ENCODE data around the gene NTSR2.

Gene NTSR2

GRCh38 chr2:11697103-11697871 is 27.3 kb upstream of the NTSR2 start:
- peak; percentile 53 for DNase-seq (ENCODE audit: low spot score)
- H3K27ac ChIP-seq = peak overlapping the region; percentile 73
- ChIA-PET POLR2A (ENCODE audit: low non-redundant PET) (no interaction called here), CTCF (interaction anchor here (0.6 to 1.3 kb wide), 2 partner anchors 82 to 956 kb away, joined by 4 read pairs; no protein-coding TSS in a partner anchor)
- no peak for TF ChIP-seq CTCF (conservative IDR thresholded peaks at IDR 0.05; ENCODE audit: low read depth)

DNA sequence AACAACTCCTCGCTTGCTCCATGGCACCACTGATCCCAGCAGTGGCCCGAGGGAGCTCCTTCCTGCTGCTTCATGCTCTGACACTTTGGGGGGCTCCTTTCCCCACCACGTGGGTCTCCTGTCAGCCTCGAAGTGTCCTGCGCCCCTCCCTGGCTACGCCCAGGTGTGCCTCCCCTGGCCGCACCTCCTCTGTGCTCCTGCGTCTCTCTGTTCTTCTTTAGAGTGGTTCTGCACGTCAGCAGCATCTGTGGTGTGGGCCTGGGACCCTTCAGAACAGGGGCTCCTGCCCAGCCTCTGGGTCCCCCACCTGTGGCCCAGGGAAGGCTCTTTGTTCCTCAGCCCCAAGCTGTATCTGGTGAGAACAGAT is 26.7 kb upstream of the NTSR2 start:
- peak overlapping the region; percentile 73 for H3K27ac ChIP-seq
- ChIA-PET CTCF (interaction anchor here (0.6 kb wide), 1 partner anchor 957 kb away, joined by 4 read pairs; no protein-coding TSS in a partner anchor), POLR2A (ENCODE audit: low non-redundant PET) (no interaction called here)
- no peak for DNase-seq (ENCODE audit: low spot score)
- TF ChIP-seq CTCF (conservative IDR thresholded peaks at IDR 0.05; ENCODE audit: low read depth) = no peak

GRCh38 chr2:11695576-11695975 is 25.6 kb upstream of the NTSR2 start:
- no peak for TF ChIP-seq CTCF (conservative IDR thresholded peaks at IDR 0.05; ENCODE audit: low read depth)
- no peak overlapping the region for H3K27ac ChIP-seq
- no peak for DNase-seq (ENCODE audit: low spot score)
- ChIA-PET CTCF (interaction anchor here (0.6 kb wide), 1 partner anchor 61 kb away, joined by 3 read pairs; no protein-coding TSS in a partner anchor), POLR2A (ENCODE audit: low non-redundant PET) (no interaction called here)

DNA sequence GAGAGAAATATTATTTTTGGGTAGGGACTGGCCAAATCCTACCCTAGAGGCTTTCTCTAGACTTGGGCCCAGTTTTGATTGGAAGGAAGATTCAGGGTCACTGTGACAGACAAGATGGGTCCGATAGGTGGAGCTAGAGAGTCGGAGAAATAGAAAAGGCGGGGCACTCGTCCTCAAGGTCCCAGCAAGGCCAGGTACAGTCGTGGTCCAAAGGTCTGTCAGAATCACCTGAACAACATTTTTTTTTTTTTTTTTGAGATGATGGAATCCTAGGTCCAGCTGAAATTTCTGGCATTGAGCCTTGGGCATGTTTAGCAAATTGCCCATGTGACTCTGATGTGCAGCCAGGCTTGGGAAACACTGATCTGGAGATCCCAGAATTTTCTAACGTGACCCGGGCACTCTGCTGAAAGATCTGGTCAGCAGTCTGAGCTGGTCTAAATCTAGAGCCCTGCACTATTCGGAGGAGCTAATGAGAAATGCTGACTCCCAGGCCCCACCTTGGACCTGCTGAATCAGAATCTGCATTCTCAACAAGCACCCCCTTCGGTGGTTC is 23.0 kb upstream of the NTSR2 start:
- no peak overlapping the region for H3K27ac ChIP-seq
- DNase-seq (ENCODE audit: low spot score) = peak; percentile 82
- ChIA-PET POLR2A (ENCODE audit: low non-redundant PET) (no interaction called here), CTCF (interaction anchor here (0.6 to 1.6 kb wide), 18 partner anchors 10 to 1699 kb away, joined by 3 to 9 read pairs (median 4); partner anchors contain the start of gene PDIA6)
- TF ChIP-seq CTCF (conservative IDR thresholded peaks at IDR 0.05; ENCODE audit: low read depth) = peak; percentile 90

DNA sequence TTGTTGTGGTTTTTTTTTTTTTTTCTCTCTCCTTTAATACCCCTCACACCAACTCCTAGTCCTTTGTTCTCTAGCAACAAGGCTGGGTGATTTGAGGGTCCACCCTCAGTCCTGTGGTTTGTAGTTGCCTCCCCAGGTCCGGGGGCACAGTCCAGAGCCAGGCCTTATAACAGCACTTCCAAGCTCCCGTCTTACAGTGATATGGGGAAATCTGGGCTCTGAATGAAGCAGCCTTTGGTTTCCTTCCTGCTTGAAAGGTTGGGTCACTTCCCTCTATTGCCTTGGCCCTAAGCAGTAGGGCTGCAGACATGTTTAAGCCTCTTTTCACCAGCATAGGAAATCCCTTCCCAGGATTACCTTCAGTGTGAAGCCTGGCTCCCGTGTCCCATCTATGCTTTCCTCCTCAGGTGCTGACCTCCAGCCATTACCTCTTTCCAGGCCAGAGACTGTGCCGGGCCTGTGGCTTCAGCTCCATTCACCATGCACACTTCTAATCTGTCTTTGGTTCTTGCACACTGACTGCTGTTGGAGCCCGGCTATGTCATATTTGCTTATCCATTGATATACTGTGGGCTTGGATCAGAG is 21.2 kb upstream of the NTSR2 start:
- DNase-seq (ENCODE audit: low spot score) = no peak
- CTCF ChIA-PET = interaction anchor here (0.6 kb wide), 1 partner anchor 87 kb away, joined by 3 read pairs; no protein-coding TSS in a partner anchor
- no peak for TF ChIP-seq CTCF (conservative IDR thresholded peaks at IDR 0.05; ENCODE audit: low read depth)
- no peak overlapping the region for H3K27ac ChIP-seq
- POLR2A ChIA-PET (ENCODE audit: low non-redundant PET) = no interaction called here

DNA sequence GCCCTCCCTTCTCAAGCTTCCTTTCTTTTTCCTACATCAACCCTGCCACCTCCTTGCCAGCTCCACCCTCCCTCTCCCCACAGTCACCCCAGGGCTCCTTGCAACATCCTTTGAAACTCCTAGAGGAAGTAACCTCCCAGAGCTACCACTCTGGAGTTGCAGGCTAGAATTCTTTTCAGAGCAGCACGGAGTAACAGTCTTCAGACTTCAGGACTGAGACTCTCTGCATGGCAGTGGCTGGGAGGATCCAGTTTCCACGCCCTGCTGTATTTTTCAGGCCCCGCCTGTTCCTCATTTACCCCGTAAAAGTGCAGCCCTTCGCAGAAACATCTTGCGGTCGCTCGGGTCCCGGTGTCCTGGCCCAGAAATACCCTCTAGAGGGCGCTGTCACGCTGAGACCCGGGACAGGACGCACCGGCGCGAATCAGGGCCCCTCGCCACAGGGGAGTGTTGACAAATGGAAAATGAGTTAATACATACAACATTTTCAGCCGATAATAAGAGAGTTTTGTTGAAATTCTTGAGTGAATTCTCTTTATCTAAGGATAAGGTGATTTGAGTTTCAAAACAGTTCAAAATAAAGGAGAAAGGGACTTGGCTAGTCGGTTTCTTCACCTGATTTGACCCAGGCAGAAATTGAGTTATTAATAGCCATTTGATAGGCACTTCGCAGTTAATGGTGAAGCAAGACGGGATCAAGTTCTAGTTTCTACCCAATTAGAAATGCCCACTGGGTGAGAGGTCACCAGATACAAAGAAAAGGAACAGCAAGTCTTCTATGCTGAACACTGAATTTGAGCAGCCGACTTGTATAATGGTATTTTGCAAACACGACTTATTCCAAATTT is 18.5 kb upstream of the NTSR2 start:
- peak; percentile 79 for DNase-seq (ENCODE audit: low spot score)
- peak overlapping the region; percentile 52 for H3K27ac ChIP-seq
- CTCF ChIA-PET = interaction anchor here (0.6 to 1.2 kb wide), 4 partner anchors 87 to 497 kb away, joined by 3 to 10 read pairs (median 3); no protein-coding TSS in a partner anchor
- POLR2A ChIA-PET (ENCODE audit: low non-redundant PET) = no interaction called here
- TF ChIP-seq CTCF (conservative IDR thresholded peaks at IDR 0.05; ENCODE audit: low read depth) = peak; percentile 80

Data from RWPE1 (cell line).